ENCODE measurements around the gene MYRIP.
A peak's percentile ranks its signal among the peaks of the same experiment; 100 is the strongest.
"Not testable (repeated sequence)": the region's sequence is repeated elsewhere in the genome, so short reads cannot be mapped to it uniquely, and the experiment has no call there.

MYRIP gene

GRCh38 chr3:40045051-40045450 lies 235.6 kb downstream of the MYRIP start:
- no peak for DNase-seq

- no peak for DNase-seq
These were observed 236.7 kb downstream of the MYRIP start for GRCh38 chr3:40046149-40046548.

GRCh38 chr3:40047406-40047805 lies 238.0 kb downstream of the MYRIP start:
- no peak for DNase-seq

- no peak for DNase-seq
These were observed 244.3 kb downstream of the MYRIP start for GRCh38 chr3:40053663-40054062.

- DNase-seq, result no peak
These were observed 245.3 kb downstream of the MYRIP start for GRCh38 chr3:40054568-40055222.

- no peak for DNase-seq
These were observed 246.0 kb downstream of the MYRIP start for GRCh38 chr3:40055361-40055760.

GRCh38 chr3:40055956-40056355 lies 246.5 kb downstream of the MYRIP start:
- DNase-seq, result no peak

GRCh38 chr3:40057077-40057476 lies 247.7 kb downstream of the MYRIP start:
- DNase-seq, result no peak

GRCh38 chr3:40057786-40058185 lies 248.4 kb downstream of the MYRIP start:
- DNase-seq, result no peak

- DNase-seq, result no peak
These were observed 259.2 kb downstream of the MYRIP start for GRCh38 chr3:40068636-40069035.

- no peak for DNase-seq
These were observed 261.4 kb downstream of the MYRIP start for GRCh38 chr3:40070816-40071215.

- DNase-seq, result no peak
These were observed 262.4 kb downstream of the MYRIP start for GRCh38 chr3:40071683-40072238.

GRCh38 chr3:40073310-40074007 lies 264.1 kb downstream of the MYRIP start:
- no peak for DNase-seq

- not testable (repeated sequence) for DNase-seq
These were observed 267.7 kb downstream of the MYRIP start for GRCh38 chr3:40077139-40077538.

- DNase-seq, result not testable (repeated sequence)
These were observed 268.6 kb downstream of the MYRIP start for GRCh38 chr3:40077828-40078492.

GRCh38 chr3:40078590-40078989 lies 269.2 kb downstream of the MYRIP start:
- DNase-seq, result no peak

- no peak for DNase-seq
These were observed 269.9 kb downstream of the MYRIP start for GRCh38 chr3:40079203-40079846.

GRCh38 chr3:40079847-40080240 lies 270.4 kb downstream of the MYRIP start:
- DNase-seq, result no peak

- DNase-seq, result no peak
These were observed 273.7 kb downstream of the MYRIP start for GRCh38 chr3:40083066-40083465.

GRCh38 chr3:40084424-40084823 lies 275.0 kb downstream of the MYRIP start:
- DNase-seq, result not testable (repeated sequence)

- peak; percentile 83 for DNase-seq
These were observed 277.8 kb downstream of the MYRIP start for GRCh38 chr3:40086890-40087883.
